GM12865 (cell line): ENCODE measurements around the gene RPS24.
"Not testable (repeated sequence)": the region's sequence is repeated elsewhere in the genome, so short reads cannot be mapped to it uniquely, and the experiment has no call there.

ENCODE experiments used
- DNase-seq: peaks from one replicate; pipeline ENCODE4 v3.0.0; 2010; ENCODE audit warnings: low read depth
- H3K4me3 ChIP-seq: 2 replicates; pipeline ENCODE4 v1.5.1; 2011; ENCODE audit warnings: mild to moderate bottlenecking, low read depth, low read length, control low read depth
- TF ChIP-seq, protein P1 (sequence below): IDR thresholded peaks from 2 replicates; pipeline ENCODE4 v1.5.1; 2011; ENCODE audit warnings: low read length, control low read depth, low read depth, inconsistent platforms; ENCODE audit not compliant: insufficient read depth; ENCODE audit errors: missing control alignments

RPS24 gene

DNA sequence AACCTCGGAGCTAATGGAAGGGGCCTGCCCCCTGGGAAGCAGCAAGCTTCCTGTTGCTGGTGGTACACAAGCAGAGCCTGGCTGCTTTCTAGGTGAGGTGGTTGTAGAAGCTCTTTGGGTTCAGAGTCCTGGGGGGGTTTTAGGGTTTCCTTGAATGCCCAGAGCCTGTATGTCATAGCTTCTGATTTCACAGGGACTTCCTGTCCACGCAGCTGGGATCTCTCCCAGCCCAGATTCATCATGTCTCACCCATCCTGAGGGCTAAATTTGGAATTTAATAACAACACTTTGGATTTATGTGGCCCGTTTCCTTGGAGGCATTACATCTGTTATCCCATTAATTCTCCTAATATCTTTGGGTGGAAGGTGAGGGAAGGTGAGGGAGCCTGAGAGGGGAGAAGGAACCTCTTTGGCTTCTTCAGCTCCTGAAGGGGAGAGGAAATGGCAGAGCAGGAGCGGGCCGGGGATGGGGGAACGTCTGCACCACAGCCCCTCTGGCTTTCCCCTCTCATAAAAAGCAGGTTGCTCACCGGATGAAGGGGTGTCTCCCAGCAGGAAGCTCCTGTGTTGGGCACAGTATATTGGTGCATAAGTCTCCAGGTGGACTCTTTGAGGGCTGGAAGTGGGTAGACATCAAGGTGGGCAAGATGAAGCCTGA, 19.7 kb downstream of the RPS24 start:
- no peak overlapping the region for H3K4me3 ChIP-seq
- DNase-seq = no peak
- TF ChIP-seq, protein P1, sequence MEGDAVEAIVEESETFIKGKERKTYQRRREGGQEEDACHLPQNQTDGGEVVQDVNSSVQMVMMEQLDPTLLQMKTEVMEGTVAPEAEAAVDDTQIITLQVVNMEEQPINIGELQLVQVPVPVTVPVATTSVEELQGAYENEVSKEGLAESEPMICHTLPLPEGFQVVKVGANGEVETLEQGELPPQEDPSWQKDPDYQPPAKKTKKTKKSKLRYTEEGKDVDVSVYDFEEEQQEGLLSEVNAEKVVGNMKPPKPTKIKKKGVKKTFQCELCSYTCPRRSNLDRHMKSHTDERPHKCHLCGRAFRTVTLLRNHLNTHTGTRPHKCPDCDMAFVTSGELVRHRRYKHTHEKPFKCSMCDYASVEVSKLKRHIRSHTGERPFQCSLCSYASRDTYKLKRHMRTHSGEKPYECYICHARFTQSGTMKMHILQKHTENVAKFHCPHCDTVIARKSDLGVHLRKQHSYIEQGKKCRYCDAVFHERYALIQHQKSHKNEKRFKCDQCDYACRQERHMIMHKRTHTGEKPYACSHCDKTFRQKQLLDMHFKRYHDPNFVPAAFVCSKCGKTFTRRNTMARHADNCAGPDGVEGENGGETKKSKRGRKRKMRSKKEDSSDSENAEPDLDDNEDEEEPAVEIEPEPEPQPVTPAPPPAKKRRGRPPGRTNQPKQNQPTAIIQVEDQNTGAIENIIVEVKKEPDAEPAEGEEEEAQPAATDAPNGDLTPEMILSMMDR = no peak

DNA sequence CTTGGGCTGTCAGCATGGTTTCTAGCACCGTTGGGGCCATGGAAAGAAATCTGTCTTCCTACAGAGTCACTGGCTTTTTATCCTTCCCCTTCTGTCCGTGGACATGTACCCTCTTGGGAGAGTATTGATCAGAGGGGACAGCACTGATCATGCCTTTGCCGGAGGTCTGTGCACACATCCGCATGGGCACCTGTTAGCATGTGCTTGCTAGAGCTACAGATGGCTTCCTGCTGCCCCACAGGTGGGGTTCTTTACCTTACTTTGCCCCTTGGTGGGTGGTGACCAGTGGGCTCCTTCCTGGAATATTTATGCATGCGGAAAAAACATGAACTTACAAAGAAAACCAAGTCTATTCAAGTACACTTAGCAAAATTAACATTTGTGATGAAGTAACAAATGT, 24.9 kb downstream of the RPS24 start:
- DNase-seq = no peak
- TF ChIP-seq, protein P1 = no peak
- H3K4me3 ChIP-seq = no peak overlapping the region

DNA sequence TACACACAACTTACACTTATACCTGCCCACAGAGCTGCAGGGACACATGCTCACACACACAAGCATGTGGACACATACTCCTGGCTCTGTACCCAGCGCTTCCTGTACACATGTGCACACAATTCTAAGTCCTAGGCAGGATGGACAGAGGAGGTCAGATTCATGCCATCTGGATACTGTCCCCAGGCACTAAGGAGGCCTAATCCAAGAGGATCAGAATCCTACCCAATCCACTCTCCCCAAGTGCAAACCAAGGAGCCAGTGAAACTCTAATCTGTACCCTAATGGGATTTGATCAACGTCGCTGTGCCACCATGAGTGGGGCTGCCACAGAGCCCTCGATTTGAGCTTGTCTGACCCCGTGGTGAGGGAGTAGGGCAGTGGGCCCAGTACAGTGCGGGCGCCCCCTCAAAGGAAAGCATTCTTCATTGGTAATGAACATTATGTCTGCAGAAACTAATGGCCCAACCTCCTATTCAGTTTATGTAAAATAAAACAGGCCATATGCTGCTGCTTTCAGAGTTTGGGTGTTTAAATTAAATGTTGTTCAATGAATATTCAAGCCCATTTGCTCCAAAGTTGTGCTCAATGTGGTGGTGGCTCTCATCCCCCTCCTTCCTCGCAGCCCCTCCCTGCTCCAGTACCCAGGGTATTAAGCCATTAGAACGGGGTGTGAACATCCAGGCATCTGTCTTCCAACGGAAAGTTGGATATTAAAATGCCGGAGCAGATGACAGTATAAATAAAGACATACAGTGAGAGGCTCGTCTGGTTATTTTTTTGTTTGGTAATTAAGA, 26.4 kb downstream of the RPS24 start:
- TF ChIP-seq, protein P1 = no peak
- no peak for DNase-seq
- no peak overlapping the region for H3K4me3 ChIP-seq

DNA sequence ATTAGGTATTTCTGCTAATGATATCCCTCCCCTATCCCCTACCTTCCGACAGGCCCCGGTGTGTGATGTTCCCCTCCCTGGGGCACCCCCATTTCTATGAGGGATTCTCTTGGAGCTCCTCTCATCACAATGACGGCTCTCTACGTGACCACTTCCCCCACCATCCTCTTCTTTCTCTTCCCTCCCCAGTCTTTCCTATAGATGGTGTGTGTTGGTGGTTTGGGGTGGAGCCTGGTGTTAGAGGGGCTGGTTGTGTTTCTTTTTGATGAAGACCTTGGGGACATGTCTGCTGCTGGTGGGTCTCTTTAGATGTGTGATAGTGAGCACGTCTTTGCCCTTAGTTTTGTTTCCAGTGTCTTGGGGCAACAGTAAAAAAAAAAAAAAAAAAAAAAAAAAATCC, 28.6 kb downstream of the RPS24 start:
- TF ChIP-seq, protein P1 = no peak
- no peak overlapping the region for H3K4me3 ChIP-seq
- DNase-seq = no peak

DNA sequence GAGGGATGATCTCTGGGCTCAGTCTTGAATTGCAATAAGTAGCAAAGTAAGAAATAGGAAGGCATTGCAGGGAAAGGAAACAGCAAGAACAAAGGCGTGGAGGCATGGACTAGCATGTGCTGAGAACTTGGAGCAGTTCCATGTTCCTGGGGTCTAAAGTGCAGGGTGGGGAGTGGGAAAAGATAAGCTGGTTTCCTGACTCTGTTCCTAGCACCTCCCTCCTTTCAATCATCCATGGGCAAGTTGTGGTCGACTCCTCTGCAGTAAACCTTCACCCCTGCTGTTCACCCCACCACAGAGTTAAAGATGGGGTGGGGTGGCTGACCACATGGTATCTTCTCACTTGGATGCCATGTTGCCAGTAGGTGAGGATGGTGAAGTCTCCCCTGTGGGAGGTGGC, 29.6 kb downstream of the RPS24 start:
- no peak overlapping the region for H3K4me3 ChIP-seq
- TF ChIP-seq, protein P1 = no peak
- DNase-seq = no peak

DNA sequence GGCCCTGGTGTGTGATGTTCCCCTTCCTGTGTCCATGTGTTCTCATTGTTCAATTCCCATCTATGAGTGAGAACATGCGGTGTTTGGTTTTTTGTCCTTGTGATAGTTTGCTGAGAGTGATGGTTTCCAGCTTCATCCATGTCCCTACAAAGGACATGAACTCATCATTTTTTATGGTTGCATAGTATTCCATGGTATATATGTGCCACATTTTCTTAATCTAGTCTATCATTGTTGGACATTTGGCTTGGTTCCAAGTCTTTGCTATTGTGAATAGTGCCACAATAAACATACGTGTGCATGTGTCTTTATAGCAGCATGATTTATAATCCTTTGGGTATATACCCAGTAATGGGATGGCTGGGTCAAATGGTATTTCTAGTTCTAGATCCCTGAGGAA, 31.3 kb downstream of the RPS24 start:
- DNase-seq, H3K4me3 ChIP-seq: not testable (repeated sequence)

DNA sequence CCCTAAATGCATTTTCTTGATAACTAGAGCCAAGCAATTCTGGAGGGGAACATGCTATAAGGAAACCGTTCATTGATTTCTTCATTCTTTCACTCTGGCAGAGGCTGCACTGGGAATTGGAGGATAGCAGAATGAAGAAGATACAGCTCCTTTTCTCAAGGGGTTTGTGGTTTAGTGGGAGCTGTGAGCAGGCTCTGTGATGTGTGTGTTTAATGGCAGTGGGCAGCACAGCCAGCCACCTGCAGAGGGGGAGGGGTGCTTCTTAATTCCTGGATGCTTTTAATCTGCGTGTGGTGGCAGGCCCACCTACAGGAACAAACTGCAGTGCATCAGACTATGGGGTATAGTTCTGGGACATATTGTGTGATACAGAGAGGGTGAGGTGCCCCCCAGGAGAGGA, 31.9 kb downstream of the RPS24 start:
- DNase-seq = no peak
- TF ChIP-seq, protein P1 = no peak
- no peak overlapping the region for H3K4me3 ChIP-seq
